Central memory CD8-positive, alpha-beta T cell (primary cell): ENCODE measurements around the gene SNRPA.
A peak's percentile ranks its signal among the peaks of the same experiment; 100 is the strongest.

ENCODE experiments used
- ATAC-seq: fragments of 150-1000 bp; cut with Tn5 transposase; replicated peaks from 2 replicates; pipeline ENCODE4 v1.10.0; 2022; ENCODE audit warnings: mild to moderate bottlenecking, moderate FRiP score, moderate number of reproducible peaks; ENCODE audit not compliant: poor library complexity, severe bottlenecking; ENCODE audit errors: extremely low read depth
- DNase-seq, 2 donors: peaks; one replicate each; pipeline ENCODE4 v3.0.0; 2021; ENCODE audit warnings: low spot score in 2 of 2
- H3K27ac Mint-ChIP-seq: one replicate; pipeline ENCODE4 v1.8.0; 2022; ENCODE audit warnings: low read depth, mild to moderate bottlenecking, moderate library complexity, mixed read lengths
- H3K27me3 Mint-ChIP-seq: one replicate; pipeline ENCODE4 v1.8.0; 2022; ENCODE audit warnings: mixed read lengths
- H3K36me3 Mint-ChIP-seq: one replicate; pipeline ENCODE4 v1.8.0; 2022; ENCODE audit warnings: mild to moderate bottlenecking, moderate library complexity, mixed read lengths; ENCODE audit not compliant: insufficient read depth
- H3K4me1 Mint-ChIP-seq: one replicate; pipeline ENCODE4 v1.8.0; 2022; ENCODE audit warnings: mixed read lengths
- H3K4me3 Mint-ChIP-seq: one replicate; pipeline ENCODE4 v1.8.0; 2022; ENCODE audit warnings: mild to moderate bottlenecking, moderate library complexity, mixed read lengths
- H3K9me3 Mint-ChIP-seq: one replicate; pipeline ENCODE4 v1.8.0; 2022; ENCODE audit warnings: mixed read lengths

The SNRPA gene

GRCh38 chr19:40716031-40716481 lies 34.9 kb upstream of the SNRPA start:
- peaks cover 69% of the 10 kb centered on the region for H3K4me1 Mint-ChIP-seq
- DNase-seq = no peak
- H3K36me3 Mint-ChIP-seq = peaks cover 39% of the 10 kb centered on the region
- H3K27ac Mint-ChIP-seq = peak overlapping the region; percentile 95
- no peaks in the 10 kb centered on the region for H3K27me3 Mint-ChIP-seq
- ATAC-seq = no peak
- peak overlapping the region; percentile 84 for H3K4me3 Mint-ChIP-seq
- no peaks in the 10 kb centered on the region for H3K9me3 Mint-ChIP-seq

DNA sequence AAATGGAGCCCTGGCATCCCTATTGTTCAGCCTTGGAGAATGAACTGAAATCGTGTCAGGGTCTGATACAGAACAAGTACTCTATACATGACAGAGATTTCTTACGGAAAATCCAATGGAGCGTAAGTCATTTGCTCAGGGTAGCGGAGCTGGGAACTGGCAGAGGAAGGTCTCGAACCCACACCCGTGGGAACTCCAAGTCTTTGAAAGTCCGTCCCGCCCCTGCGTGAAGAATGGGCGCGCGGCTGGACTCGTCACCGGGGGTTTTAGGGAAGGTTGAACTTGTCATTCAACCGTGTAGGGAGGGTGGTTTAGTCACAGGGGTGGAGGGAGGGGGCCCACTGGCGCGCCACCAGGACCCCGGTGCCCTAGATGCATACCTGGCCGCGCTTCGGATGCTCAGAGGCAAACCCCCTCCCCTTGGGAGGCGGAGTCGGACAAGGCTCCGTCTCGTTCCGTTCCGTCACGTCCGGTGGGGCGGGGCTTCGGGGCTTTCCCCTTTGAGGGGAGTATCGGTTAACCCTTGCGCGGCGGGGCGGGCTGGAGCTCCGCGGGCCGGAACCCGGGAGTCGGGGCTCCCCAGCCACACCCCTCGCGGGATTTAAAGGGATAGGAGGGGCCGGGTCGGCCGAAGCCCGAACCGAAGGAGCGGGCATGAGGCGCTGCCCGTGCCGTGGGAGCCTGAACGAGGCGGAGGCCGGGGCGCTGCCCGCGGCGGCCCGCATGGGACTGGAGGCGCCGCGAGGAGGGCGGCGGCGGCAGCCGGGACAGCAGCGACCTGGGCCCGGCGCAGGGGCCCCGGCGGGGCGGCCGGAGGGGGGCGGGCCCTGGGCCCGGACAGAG lies 34.3 kb upstream of the SNRPA start, which contains the start of the genes COQ8B and ITPKC:
Gene COQ8B (minus strand): TSS at position 405 of the 843 bp plus-strand sequence. CDS start 2,254 bp downstream, outside the sequence.
Gene ITPKC (plus strand): TSS at position 631 of the 843 bp plus-strand sequence. CDS start 24 bp downstream, at position 655.
- DNase-seq (peak; percentile 99), ATAC-seq (peak; percentile 74)
- no peaks in the 10 kb centered on the region for H3K9me3 Mint-ChIP-seq
- peaks cover 37% of the 10 kb centered on the region for H3K36me3 Mint-ChIP-seq
- H3K4me3 Mint-ChIP-seq = peak within 1 kb of the TSS; percentile 84
- H3K27ac Mint-ChIP-seq = peak within 1 kb of the TSS; percentile 95
- H3K27me3 Mint-ChIP-seq = no peaks in the 10 kb centered on the region
- peaks cover 65% of the 10 kb centered on the region for H3K4me1 Mint-ChIP-seq

DNA sequence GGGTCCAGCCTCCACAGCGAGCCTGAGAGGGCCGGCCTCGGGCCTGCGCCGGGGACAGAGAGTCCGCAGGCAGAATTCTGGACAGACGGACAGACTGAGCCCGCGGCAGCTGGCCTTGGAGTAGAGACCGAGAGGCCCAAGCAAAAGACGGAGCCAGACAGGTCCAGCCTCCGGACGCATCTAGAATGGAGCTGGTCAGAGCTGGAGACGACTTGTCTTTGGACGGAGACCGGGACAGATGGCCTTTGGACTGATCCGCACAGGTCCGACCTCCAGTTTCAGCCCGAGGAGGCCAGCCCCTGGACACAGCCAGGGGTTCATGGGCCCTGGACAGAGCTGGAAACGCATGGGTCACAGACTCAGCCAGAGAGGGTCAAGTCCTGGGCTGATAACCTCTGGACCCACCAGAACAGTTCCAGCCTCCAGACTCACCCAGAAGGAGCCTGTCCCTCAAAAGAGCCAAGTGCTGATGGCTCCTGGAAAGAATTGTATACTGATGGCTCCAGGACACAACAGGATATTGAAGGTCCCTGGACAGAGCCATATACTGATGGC lies 33.6 kb upstream of the SNRPA start:
- no peaks in the 10 kb centered on the region for H3K27me3 Mint-ChIP-seq
- H3K36me3 Mint-ChIP-seq = peaks cover 36% of the 10 kb centered on the region
- no peak for ATAC-seq
- no peaks in the 10 kb centered on the region for H3K9me3 Mint-ChIP-seq
- no peak for DNase-seq
- peak overlapping the region; percentile 84 for H3K4me3 Mint-ChIP-seq
- peaks cover 70% of the 10 kb centered on the region for H3K4me1 Mint-ChIP-seq
- peak overlapping the region; percentile 95 for H3K27ac Mint-ChIP-seq

GRCh38 chr19:40717880-40718773 lies 32.9 kb upstream of the SNRPA start:
- H3K9me3 Mint-ChIP-seq = no peaks in the 10 kb centered on the region
- ATAC-seq (no peak), DNase-seq (no peak)
- peak overlapping the region; percentile 84 for H3K4me3 Mint-ChIP-seq
- H3K27me3 Mint-ChIP-seq = no peaks in the 10 kb centered on the region
- peaks cover 33% of the 10 kb centered on the region for H3K36me3 Mint-ChIP-seq
- peaks cover 75% of the 10 kb centered on the region for H3K4me1 Mint-ChIP-seq
- peak overlapping the region; percentile 95 for H3K27ac Mint-ChIP-seq

GRCh38 chr19:40718774-40719391 lies 32.1 kb upstream of the SNRPA start:
- Mint-ChIP-seq H3K27ac (peak overlapping the region; percentile 94), H3K4me3 (peak overlapping the region; percentile 84), H3K9me3 (no peaks in the 10 kb centered on the region), H3K27me3 (no peaks in the 10 kb centered on the region), H3K4me1 (peaks cover 79% of the 10 kb centered on the region), H3K36me3 (peaks cover 32% of the 10 kb centered on the region)
- ATAC-seq (no peak), DNase-seq (no peak)

DNA sequence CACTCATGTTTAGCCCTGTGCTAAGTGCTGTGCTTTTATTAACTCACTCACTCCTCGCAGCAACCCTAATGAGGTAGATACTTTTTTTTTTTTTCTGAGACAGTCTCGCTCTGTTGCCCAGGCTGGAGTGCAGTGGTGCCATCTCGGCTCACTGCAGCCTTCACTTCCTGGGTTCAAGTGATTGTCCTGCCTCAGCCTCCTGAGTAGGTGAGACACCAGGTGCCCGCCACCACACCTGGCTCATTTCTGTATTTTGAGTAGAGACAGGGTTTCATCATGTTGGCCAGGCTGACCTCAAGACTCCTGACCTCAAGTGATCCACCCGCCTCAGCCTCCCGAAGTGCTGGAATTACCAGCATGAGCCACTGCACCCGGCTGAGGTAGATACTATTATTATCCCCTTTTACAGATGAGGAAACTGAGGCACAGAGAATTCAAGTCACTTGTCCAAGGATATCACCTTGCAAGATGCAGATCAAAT lies 31.5 kb upstream of the SNRPA start:
- ATAC-seq = no peak
- peaks cover 30% of the 10 kb centered on the region for H3K36me3 Mint-ChIP-seq
- H3K9me3 Mint-ChIP-seq = no peaks in the 10 kb centered on the region
- no peaks in the 10 kb centered on the region for H3K27me3 Mint-ChIP-seq
- peaks cover 79% of the 10 kb centered on the region for H3K4me1 Mint-ChIP-seq
- peak overlapping the region; percentile 94 for H3K27ac Mint-ChIP-seq
- peak overlapping the region; percentile 84 for H3K4me3 Mint-ChIP-seq
- no peak for DNase-seq

DNA sequence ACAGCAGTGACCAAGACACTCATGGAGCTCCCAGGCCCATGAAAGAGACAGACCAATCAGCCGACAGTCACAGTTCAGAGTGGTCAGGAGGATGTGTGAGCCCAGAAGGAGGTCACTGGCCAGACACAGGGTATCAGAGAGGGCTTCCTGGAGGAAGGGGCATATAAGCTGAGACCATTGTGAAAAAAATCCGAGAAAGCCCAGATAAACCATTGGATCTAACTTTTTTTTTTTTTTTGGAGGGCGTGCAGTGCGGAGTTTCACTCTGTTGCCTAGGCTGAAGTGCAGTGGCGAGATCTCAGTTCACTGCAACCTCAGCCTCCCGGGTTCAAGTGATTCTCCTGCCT lies 29.9 kb upstream of the SNRPA start:
- ATAC-seq = no peak
- H3K36me3 Mint-ChIP-seq = peaks cover 20% of the 10 kb centered on the region
- H3K4me3 Mint-ChIP-seq = peak overlapping the region; percentile 84
- no peak for DNase-seq
- H3K27ac Mint-ChIP-seq = peak overlapping the region; percentile 84
- peaks cover 65% of the 10 kb centered on the region for H3K4me1 Mint-ChIP-seq
- no peaks in the 10 kb centered on the region for H3K27me3 Mint-ChIP-seq
- no peaks in the 10 kb centered on the region for H3K9me3 Mint-ChIP-seq

- Mint-ChIP-seq H3K27me3 (no peaks in the 10 kb centered on the region), H3K9me3 (no peaks in the 10 kb centered on the region), H3K4me1 (peaks cover 59% of the 10 kb centered on the region), H3K36me3 (peaks cover 19% of the 10 kb centered on the region), H3K4me3 (no peak overlapping the region), H3K27ac (no peak overlapping the region)
- ATAC-seq = no peak
- DNase-seq = no peak
Measured at GRCh38 chr19:40721936-40722661, 28.9 kb upstream of the SNRPA start.

DNA sequence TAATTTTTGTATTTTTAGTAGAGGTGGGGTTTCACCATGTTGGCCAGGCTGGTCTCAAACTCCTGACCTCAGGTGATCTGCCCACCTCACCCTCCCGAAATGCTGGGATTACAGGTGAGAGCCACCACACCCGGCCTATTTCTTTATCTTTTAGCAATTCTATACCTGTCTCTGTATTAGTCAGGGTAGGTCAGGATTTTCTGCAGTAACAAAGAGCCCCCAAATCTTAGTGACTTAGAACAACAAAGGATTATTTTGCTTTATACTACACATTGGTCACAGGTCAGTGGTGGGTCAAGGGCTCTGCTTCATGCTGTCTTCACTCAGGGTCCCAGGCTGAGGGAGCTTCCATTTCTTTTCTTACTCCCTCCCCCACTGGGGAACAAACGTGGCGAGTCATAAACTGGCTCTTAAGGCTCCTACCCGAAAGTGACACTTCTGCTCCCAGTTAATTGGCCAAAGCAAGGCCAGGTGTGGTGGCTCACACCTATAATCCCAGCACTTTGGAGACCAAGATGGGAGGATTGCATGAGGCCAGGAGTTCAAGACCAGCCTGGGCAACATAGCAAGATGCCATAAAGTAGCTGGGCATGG lies 27.2 kb upstream of the SNRPA start:
- Mint-ChIP-seq H3K4me1 (peaks cover 51% of the 10 kb centered on the region), H3K36me3 (peaks cover 19% of the 10 kb centered on the region), H3K27me3 (no peaks in the 10 kb centered on the region), H3K27ac (peak overlapping the region; percentile 50), H3K4me3 (no peak overlapping the region), H3K9me3 (no peaks in the 10 kb centered on the region)
- no peak for ATAC-seq
- DNase-seq = no peak

DNA sequence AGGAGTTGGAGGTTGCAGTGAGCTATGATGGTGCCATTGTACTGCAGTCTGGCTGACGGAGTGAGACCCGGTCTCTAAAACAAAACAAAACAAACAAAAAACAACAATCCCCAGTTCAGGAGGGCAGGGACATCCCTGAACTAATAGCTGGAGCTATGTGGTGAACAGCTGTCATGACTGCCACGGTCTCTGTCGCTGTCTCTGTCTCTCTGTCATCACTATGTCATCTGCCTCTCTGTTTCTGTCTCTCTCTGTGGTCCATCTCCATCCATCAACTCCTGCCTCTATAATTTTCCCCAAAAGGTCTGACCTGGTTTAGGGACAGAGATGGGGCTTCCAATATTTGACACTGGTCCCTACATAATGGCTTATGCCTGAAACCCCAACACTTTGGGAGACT lies 26.7 kb upstream of the SNRPA start:
- H3K4me1 Mint-ChIP-seq = peaks cover 46% of the 10 kb centered on the region
- ATAC-seq = no peak
- H3K4me3 Mint-ChIP-seq = no peak overlapping the region
- no peaks in the 10 kb centered on the region for H3K27me3 Mint-ChIP-seq
- no peak for DNase-seq
- H3K9me3 Mint-ChIP-seq = no peaks in the 10 kb centered on the region
- no peak overlapping the region for H3K27ac Mint-ChIP-seq
- peaks cover 19% of the 10 kb centered on the region for H3K36me3 Mint-ChIP-seq

GRCh38 chr19:40724855-40725254 lies 26.1 kb upstream of the SNRPA start:
- peaks cover 40% of the 10 kb centered on the region for H3K4me1 Mint-ChIP-seq
- H3K27ac Mint-ChIP-seq = no peak overlapping the region
- peaks cover 19% of the 10 kb centered on the region for H3K36me3 Mint-ChIP-seq
- no peaks in the 10 kb centered on the region for H3K9me3 Mint-ChIP-seq
- H3K4me3 Mint-ChIP-seq = no peak overlapping the region
- DNase-seq (no peak), ATAC-seq (no peak)
- no peaks in the 10 kb centered on the region for H3K27me3 Mint-ChIP-seq
